Subcutaneous abdominal adipose tissue (tissue), 5 donors: ENCODE results near the gene PTGIS.

Source experiments
- H3K27ac ChIP-seq: one replicate; pipeline ENCODE4 v1.7.0; 2013; ENCODE audit warnings: low read depth, mild to moderate bottlenecking, inconsistent platforms, low read length, moderate library complexity
- H3K27me3 ChIP-seq, 5 donors: one replicate each; pipeline ENCODE4 v1.7.0; 2013; ENCODE audit warnings: low read length in 5 of 5, inconsistent platforms in 1 of 5; ENCODE audit not compliant: control insufficient read depth in 5 of 5, insufficient read depth in 4 of 5
- H3K36me3 ChIP-seq, 5 donors: one replicate each; pipeline ENCODE4 v1.7.0; 2013; ENCODE audit warnings: low read length in 5 of 5; ENCODE audit not compliant: control insufficient read depth in 5 of 5, insufficient read depth in 5 of 5
- H3K4me1 ChIP-seq, 5 donors: one replicate each; pipeline ENCODE4 v1.7.0; 2013; ENCODE audit warnings: low read length in 5 of 5, mild to moderate bottlenecking in 3 of 5, moderate library complexity in 1 of 5; ENCODE audit not compliant: control insufficient read depth in 5 of 5, insufficient read depth in 5 of 5
- H3K4me3 ChIP-seq, 5 donors: one replicate each; pipeline ENCODE4 v1.7.0; 2013; ENCODE audit warnings: low read length in 5 of 5, low read depth in 1 of 5
- H3K9ac ChIP-seq, 5 donors: one replicate each; pipeline ENCODE4 v1.7.0; 2013; ENCODE audit warnings: low read length in 5 of 5, mild to moderate bottlenecking in 4 of 5, moderate library complexity in 3 of 5
- H3K9me3 ChIP-seq, 5 donors: one replicate each; pipeline ENCODE4 v1.7.0; 2013; ENCODE audit warnings: low read length in 5 of 5; ENCODE audit not compliant: control insufficient read depth in 5 of 5
- donor health status: healthy.
- donor health status: healthy.
- donor health status: healthy.
- donor health status: healthy.
- donor health status: healthy.

PTGIS gene

GRCh38 chr20:49478754-49479689 is 88.9 kb downstream of the PTGIS start:
- H3K27ac ChIP-seq = peak overlapping the region; percentile 60
- peaks cover 9 to 67% (median 66%) of the 10 kb centered on the region in 5 donors for H3K4me1 ChIP-seq
- no peak overlapping the region for H3K9ac ChIP-seq
- H3K36me3 ChIP-seq = peaks cover 0 to 13% (median 0%) of the 10 kb centered on the region in 5 donors
- no peaks in the 10 kb centered on the region for H3K9me3 ChIP-seq
- H3K27me3 ChIP-seq = no peaks in the 10 kb centered on the region
- no peak overlapping the region for H3K4me3 ChIP-seq

GRCh38 chr20:49478266-49478665 is 89.7 kb downstream of the PTGIS start:
- H3K36me3 ChIP-seq = peaks cover 0 to 13% (median 0%) of the 10 kb centered on the region in 5 donors
- no peak overlapping the region for H3K9ac ChIP-seq
- no peak overlapping the region for H3K4me3 ChIP-seq
- peaks cover 9 to 64% (median 61%) of the 10 kb centered on the region in 5 donors for H3K4me1 ChIP-seq
- no peak overlapping the region for H3K27ac ChIP-seq
- no peaks in the 10 kb centered on the region for H3K27me3 ChIP-seq
- H3K9me3 ChIP-seq = no peaks in the 10 kb centered on the region

- no peak overlapping the region for H3K9ac ChIP-seq
- H3K27me3 ChIP-seq = no peaks in the 10 kb centered on the region
- no peak overlapping the region for H3K4me3 ChIP-seq
- no peak overlapping the region for H3K27ac ChIP-seq
- peaks cover 9 to 57% (median 51%) of the 10 kb centered on the region in 5 donors for H3K4me1 ChIP-seq
- H3K9me3 ChIP-seq = no peaks in the 10 kb centered on the region
- peaks cover 0 to 13% (median 0%) of the 10 kb centered on the region in 5 donors for H3K36me3 ChIP-seq
Observed at GRCh38 chr20:49477200-49477599, 90.7 kb downstream of the PTGIS start.

GRCh38 chr20:49476016-49476355 is 92.0 kb downstream of the PTGIS start:
- H3K27me3 ChIP-seq = no peaks in the 10 kb centered on the region
- peak overlapping the region; percentile 62 for H3K27ac ChIP-seq
- peaks cover 9 to 45% (median 40%) of the 10 kb centered on the region in 5 donors for H3K4me1 ChIP-seq

GRCh38 chr20:49475292-49476015 is 92.5 kb downstream of the PTGIS start:
- H3K36me3 ChIP-seq = peaks cover 0 to 7% (median 2%) of the 10 kb centered on the region in 5 donors
- peaks cover 5 to 45% (median 36%) of the 10 kb centered on the region in 5 donors for H3K4me1 ChIP-seq
- no peaks in the 10 kb centered on the region for H3K9me3 ChIP-seq
- peak overlapping the region; percentile 62 for H3K27ac ChIP-seq
- H3K4me3 ChIP-seq = peak overlapping the region in 1 of 5 donors; percentile 13
- peak overlapping the region in 2 of 5 donors; percentile 12 to 43 for H3K9ac ChIP-seq
- H3K27me3 ChIP-seq = no peaks in the 10 kb centered on the region

More at GRCh38 chr20:49476016-49476355, 92.0 kb downstream of the PTGIS start:
- Histone ChIP-seq H3K36me3 (peaks cover 0 to 7% (median under 1%) of the 10 kb centered on the region in 5 donors), H3K4me3 (no peak overlapping the region), H3K9me3 (no peaks in the 10 kb centered on the region), H3K9ac (peak overlapping the region in 1 of 5 donors; percentile 43)

- no peaks in the 10 kb centered on the region for H3K9me3 ChIP-seq
- H3K36me3 ChIP-seq = peaks cover 0 to 7% (median 2%) of the 10 kb centered on the region in 5 donors
- no peaks in the 10 kb centered on the region for H3K27me3 ChIP-seq
- no peak overlapping the region for H3K27ac ChIP-seq
- H3K4me3 ChIP-seq = no peak overlapping the region
- H3K9ac ChIP-seq = no peak overlapping the region
- peaks cover 5 to 31% (median 23%) of the 10 kb centered on the region in 5 donors for H3K4me1 ChIP-seq
Observed at GRCh38 chr20:49471397-49471796, 96.5 kb downstream of the PTGIS start.

- H3K27me3 ChIP-seq = no peaks in the 10 kb centered on the region
- H3K36me3 ChIP-seq = peaks cover 0 to 4% (median 2%) of the 10 kb centered on the region in 5 donors
- no peaks in the 10 kb centered on the region for H3K9me3 ChIP-seq
- no peak overlapping the region for H3K9ac ChIP-seq
- H3K4me3 ChIP-seq = no peak overlapping the region
- no peak overlapping the region for H3K27ac ChIP-seq
- peaks cover 5 to 31% (median 20%) of the 10 kb centered on the region in 5 donors for H3K4me1 ChIP-seq
Observed at GRCh38 chr20:49470922-49471321, 97.0 kb downstream of the PTGIS start.

GRCh38 chr20:49469060-49469459 is 98.9 kb downstream of the PTGIS start:
- H3K27ac ChIP-seq = no peak overlapping the region
- H3K27me3 ChIP-seq = no peaks in the 10 kb centered on the region
- H3K9me3 ChIP-seq = no peaks in the 10 kb centered on the region
- H3K4me3 ChIP-seq = no peak overlapping the region
- H3K4me1 ChIP-seq = peaks cover 0 to 14% (median 4%) of the 10 kb centered on the region in 5 donors
- peaks cover 0 to 3% (median 0%) of the 10 kb centered on the region in 5 donors for H3K36me3 ChIP-seq
- no peak overlapping the region for H3K9ac ChIP-seq

GRCh38 chr20:49468412-49468811 is 99.5 kb downstream of the PTGIS start:
- Histone ChIP-seq H3K9me3 (no peaks in the 10 kb centered on the region), H3K4me1 (peaks cover 0 to 14% (median 3%) of the 10 kb centered on the region in 5 donors), H3K27me3 (no peaks in the 10 kb centered on the region), H3K27ac (no peak overlapping the region), H3K4me3 (no peak overlapping the region), H3K36me3 (peaks cover 0 to 3% (median 0%) of the 10 kb centered on the region in 5 donors), H3K9ac (no peak overlapping the region)
